ENCODE data around the gene APOC3. TPM values are rescaled to one million over a fixed set of nuclear protein-coding genes. Genes with fewer than 3 reads are reported as not detected.

APOC3 gene
- total RNA-seq, 1 donor from 2014 or later = not detected

DNA sequence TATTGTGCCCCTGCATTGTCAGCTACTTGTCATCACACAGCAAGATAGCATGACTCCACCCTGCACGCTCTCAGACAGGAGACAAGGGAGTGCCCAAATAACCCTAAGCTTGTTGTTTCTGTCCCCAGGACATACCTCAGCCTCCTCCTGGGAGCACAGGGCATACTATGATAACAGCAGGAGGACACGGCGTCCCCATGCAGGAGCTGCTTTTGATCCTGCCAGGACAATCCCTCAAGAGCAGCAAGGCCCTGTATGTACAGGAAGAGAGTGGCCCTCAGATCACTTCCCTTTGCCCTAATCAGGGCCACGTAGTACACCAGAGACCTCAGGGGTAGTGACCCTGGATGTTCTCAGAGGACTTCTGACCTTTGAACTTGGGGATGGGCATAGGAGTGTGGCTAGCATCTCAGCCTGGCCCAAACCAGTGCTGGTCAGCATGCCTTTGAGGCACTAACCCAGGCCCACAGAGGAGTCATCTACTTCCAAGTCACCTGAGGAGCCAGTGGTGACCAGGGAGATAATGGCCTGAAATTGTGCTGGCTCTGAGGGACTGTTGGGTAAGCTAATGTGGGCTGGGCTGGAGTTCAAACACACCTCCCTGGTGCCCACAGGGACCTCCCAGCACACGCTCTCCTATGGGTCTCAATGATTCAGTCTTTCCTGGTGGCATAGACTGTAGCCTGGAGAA, 15.8 kb upstream of the APOC3 start:
- DNase-seq (no peak), ATAC-seq (no peak)
- Histone ChIP-seq H3K4me1 (no peaks in the 10 kb centered on the region), H3K36me3 (no peaks in the 10 kb centered on the region), H3K27me3 (ENCODE audit: low read depth) (no peaks in the 10 kb centered on the region), H3K9me3 (no peaks in the 10 kb centered on the region), H3K27ac (no peak overlapping the region), H3K4me3 (no peak overlapping the region)
- intact Hi-C loops (cut with DNase I) = no loop called here
- TF ChIP-seq, protein P1, sequence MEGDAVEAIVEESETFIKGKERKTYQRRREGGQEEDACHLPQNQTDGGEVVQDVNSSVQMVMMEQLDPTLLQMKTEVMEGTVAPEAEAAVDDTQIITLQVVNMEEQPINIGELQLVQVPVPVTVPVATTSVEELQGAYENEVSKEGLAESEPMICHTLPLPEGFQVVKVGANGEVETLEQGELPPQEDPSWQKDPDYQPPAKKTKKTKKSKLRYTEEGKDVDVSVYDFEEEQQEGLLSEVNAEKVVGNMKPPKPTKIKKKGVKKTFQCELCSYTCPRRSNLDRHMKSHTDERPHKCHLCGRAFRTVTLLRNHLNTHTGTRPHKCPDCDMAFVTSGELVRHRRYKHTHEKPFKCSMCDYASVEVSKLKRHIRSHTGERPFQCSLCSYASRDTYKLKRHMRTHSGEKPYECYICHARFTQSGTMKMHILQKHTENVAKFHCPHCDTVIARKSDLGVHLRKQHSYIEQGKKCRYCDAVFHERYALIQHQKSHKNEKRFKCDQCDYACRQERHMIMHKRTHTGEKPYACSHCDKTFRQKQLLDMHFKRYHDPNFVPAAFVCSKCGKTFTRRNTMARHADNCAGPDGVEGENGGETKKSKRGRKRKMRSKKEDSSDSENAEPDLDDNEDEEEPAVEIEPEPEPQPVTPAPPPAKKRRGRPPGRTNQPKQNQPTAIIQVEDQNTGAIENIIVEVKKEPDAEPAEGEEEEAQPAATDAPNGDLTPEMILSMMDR (IDR thresholded peaks at IDR 0.05) = no peak

DNA sequence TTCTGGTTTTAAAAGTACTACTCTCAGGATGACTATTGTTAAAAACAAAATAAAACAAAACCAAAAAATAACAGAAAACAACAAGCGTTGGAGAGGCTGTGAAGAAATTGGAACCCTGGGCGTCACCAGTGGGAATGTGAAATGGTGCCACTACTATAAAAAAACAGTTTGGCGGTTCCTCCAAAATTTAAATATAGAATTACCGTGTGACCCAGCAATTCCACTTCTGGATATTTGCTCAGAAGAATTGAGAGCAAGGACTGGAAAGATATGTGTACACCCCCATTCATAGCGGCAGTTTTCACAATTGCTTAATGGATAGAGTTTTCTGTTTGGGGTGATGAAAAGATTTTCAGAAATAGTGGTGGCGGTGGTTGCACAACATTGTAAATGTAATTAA, 15.2 kb upstream of the APOC3 start:
- no peak for DNase-seq
- Histone ChIP-seq H3K4me1 (no peaks in the 10 kb centered on the region), H3K9me3 (no peaks in the 10 kb centered on the region), H3K36me3 (no peaks in the 10 kb centered on the region), H3K4me3 (no peak overlapping the region), H3K27me3 (ENCODE audit: low read depth) (no peaks in the 10 kb centered on the region), H3K27ac (no peak overlapping the region)
- no peak for ATAC-seq
- TF ChIP-seq, protein P1 (IDR thresholded peaks at IDR 0.05) = no peak
- intact Hi-C loops (cut with DNase I) = no loop called here

DNA sequence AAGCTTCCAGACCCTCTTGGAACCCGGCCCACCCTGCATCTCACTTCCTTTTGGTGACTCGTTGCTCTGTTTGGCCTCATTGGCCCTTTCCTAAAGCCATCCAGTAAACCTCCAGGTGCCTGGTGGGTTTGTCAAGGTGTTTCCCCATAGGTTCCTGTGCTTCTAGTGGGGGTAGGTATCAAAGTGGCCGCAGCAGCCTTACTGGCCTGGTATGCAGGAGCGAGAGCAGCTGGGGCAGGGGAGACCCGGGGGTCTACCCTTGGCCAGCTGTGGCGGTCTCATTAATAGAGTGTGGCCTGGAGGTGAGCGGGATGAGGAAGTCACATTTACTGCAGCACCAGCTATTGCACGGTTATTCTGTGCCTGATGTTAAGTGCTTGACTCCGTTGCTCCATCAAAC, 10.7 kb upstream of the APOC3 start:
- no peak for DNase-seq
- H3K27me3 ChIP-seq (ENCODE audit: low read depth) = no peaks in the 10 kb centered on the region
- no peaks in the 10 kb centered on the region for H3K9me3 ChIP-seq
- intact Hi-C loops (cut with DNase I) = no loop called here
- H3K27ac ChIP-seq = no peak overlapping the region
- ATAC-seq = no peak
- no peaks in the 10 kb centered on the region for H3K4me1 ChIP-seq
- no peak overlapping the region for H3K4me3 ChIP-seq
- H3K36me3 ChIP-seq = no peaks in the 10 kb centered on the region
- TF ChIP-seq, protein P1 (IDR thresholded peaks at IDR 0.05) = no peak

DNA sequence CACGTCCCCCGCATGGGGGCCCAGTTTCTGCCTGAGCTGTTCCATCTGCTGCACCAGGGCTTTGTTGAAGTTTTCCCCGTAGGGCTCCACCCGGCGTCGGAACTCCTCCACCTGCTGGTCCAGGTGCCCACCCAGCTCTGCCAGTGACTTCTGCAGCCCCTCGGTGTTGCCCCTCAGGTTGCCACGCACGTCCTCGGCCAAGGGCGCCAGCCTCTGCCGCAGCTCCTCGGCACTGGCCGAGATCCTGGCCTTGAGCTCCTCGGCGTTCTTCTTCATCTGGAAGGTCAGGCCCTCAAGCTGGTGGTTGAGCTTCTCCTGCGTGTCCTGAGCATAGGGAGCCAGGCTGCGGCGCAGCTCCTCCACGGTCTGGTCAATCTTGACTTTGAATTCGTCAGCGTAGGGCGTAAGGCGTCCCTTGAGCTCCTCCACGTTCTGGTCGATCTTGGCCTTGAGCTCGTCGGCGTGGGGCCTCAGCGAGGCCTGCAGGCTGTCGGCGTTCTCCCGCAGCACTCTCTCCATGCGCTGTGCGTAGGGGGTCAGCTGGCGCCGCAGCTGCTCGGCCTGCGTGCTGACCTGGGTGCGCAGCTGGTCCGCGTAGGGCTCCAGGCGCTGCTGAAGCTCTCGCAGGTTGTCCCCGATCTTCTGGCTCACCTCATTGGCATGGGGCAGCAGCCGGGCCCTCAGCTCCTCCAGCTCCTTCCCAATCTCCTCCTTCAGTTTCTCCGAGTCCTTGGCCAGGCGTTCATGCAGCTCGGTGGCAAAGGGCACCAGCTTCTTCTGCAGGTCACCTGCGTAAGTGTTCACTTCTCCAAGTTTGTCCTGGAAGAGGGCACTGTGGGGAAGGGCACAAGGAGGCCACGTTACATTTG, 8.4 kb upstream of the APOC3 start:
- Histone ChIP-seq H3K27me3 (ENCODE audit: low read depth) (no peaks in the 10 kb centered on the region), H3K4me1 (no peaks in the 10 kb centered on the region), H3K36me3 (no peaks in the 10 kb centered on the region), H3K27ac (no peak overlapping the region), H3K4me3 (no peak overlapping the region), H3K9me3 (no peaks in the 10 kb centered on the region)
- TF ChIP-seq, protein P1 (IDR thresholded peaks at IDR 0.05) = no peak
- no peak for DNase-seq
- intact Hi-C loops (cut with DNase I) = no loop called here
- peak in 1 of 2 donors; percentile 30 for ATAC-seq

DNA sequence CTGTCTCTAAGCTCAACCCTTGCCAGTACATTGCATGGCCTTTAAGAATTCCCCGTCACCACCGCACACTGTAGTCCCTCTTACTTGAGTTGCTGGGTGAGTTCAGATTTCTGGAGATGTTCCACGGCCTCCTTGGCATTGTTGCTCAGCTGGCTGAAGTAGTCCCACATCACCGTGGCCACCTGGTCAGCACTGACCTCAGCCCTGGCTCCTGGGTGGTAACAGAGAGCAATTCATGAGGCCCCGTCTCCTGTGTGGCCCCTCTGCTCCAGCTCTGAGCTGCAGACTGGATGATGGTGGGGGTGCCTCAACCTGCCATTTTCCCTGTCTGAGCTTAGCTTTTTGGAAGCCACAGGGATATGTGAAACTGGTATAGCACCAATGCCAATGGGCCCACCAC, 7.1 kb upstream of the APOC3 start:
- ATAC-seq = no peak
- intact Hi-C loops (cut with DNase I) = no loop called here
- H3K4me3 ChIP-seq = no peak overlapping the region
- DNase-seq = no peak
- H3K4me1 ChIP-seq = no peaks in the 10 kb centered on the region
- H3K9me3 ChIP-seq = no peaks in the 10 kb centered on the region
- TF ChIP-seq, protein P1 (IDR thresholded peaks at IDR 0.05) = no peak
- H3K36me3 ChIP-seq = no peaks in the 10 kb centered on the region
- no peaks in the 10 kb centered on the region for H3K27me3 ChIP-seq (ENCODE audit: low read depth)
- H3K27ac ChIP-seq = no peak overlapping the region
